Keratinocyte (primary cell): Measurements from ENCODE around the gene PPFIBP2. TPM values are rescaled to one million over a fixed set of nuclear protein-coding genes. Genes with fewer than 3 reads are reported as not detected.

ENCODE experiments used
- DNase-seq: peaks from one replicate; pipeline ENCODE4 v3.0.0-alpha.2; 2011; ENCODE audit warnings: low read depth, missing footprints, low spot score
- FAIRE-seq: peaks from 2 replicates; lab custom pipeline; 2011; peaks lifted over from hg19 to GRCh38; lab: Jason Lieb, UNC
- H2AFZ ChIP-seq: 2 replicates; pipeline ENCODE4 v1.6.0; 2012; ENCODE audit warnings: low read length, control low read depth, inconsistent platforms; ENCODE audit not compliant: control insufficient read depth
- H3K27ac ChIP-seq: 2 replicates; pipeline ENCODE4 v1.5.1; 2011; ENCODE audit warnings: low read length; ENCODE audit not compliant: control insufficient read depth, insufficient read depth
- H3K27me3 ChIP-seq: 3 replicates; pipeline ENCODE4 v1.6.0; 2011; ENCODE audit warnings: low read length; ENCODE audit not compliant: control insufficient read depth, insufficient read depth; ENCODE audit errors: extremely low read depth
- H3K36me3 ChIP-seq, 2 experiments: 2 replicates in 1 of 2; 3 replicates in 1 of 2; pipeline ENCODE4 v1.5.1; 2011; ENCODE audit warnings: low read length in 2 of 2, mild to moderate bottlenecking in 1 of 2; ENCODE audit not compliant: control insufficient read depth in 2 of 2, insufficient read depth in 2 of 2; ENCODE audit errors: extremely low read depth in 1 of 2
- H3K4me1 ChIP-seq: 3 replicates; pipeline ENCODE4 v1.5.1; 2011; ENCODE audit warnings: low read length; ENCODE audit not compliant: control insufficient read depth, insufficient read depth; ENCODE audit errors: extremely low read depth
- H3K4me2 ChIP-seq: 3 replicates; pipeline ENCODE4 v1.6.0; 2011; ENCODE audit warnings: low read depth, low read length; ENCODE audit not compliant: control insufficient read depth, insufficient read depth; ENCODE audit errors: extremely low read depth
- H3K4me3 ChIP-seq, 3 experiments: fragments of 200-600 bp in 1 of 3; sonication (generic) in 1 of 3; 2 replicates in 2 of 3; 3 replicates in 1 of 3; pipeline ENCODE4 v1.5.1; 2011 to 2016; ENCODE audit warnings: low read length in 3 of 3, mild to moderate bottlenecking in 3 of 3, control low read depth in 2 of 3, inconsistent platforms in 1 of 3, low read depth in 1 of 3, mixed read lengths in 1 of 3, mixed run types in 1 of 3, moderate library complexity in 1 of 3; ENCODE audit not compliant: control insufficient read depth in 2 of 3, insufficient read depth in 2 of 3; ENCODE audit errors: extremely low read depth in 1 of 3
- H3K79me2 ChIP-seq: 2 replicates; pipeline ENCODE4 v1.6.0; 2012; ENCODE audit warnings: low read length; ENCODE audit not compliant: control insufficient read depth, insufficient read depth
- H3K9ac ChIP-seq: 3 replicates; pipeline ENCODE4 v1.6.0; 2011; ENCODE audit warnings: low read length; ENCODE audit not compliant: control insufficient read depth, insufficient read depth; ENCODE audit errors: extremely low read depth
- H3K9me1 ChIP-seq: 3 replicates; pipeline ENCODE4 v1.6.0; 2011; ENCODE audit warnings: low read length; ENCODE audit not compliant: control insufficient read depth, insufficient read depth; ENCODE audit errors: extremely low read depth
- H3K9me3 ChIP-seq: 2 replicates; pipeline ENCODE4 v1.5.1; 2012; ENCODE audit warnings: low read depth, low read length; ENCODE audit not compliant: control insufficient read depth
- H4K20me1 ChIP-seq: 3 replicates; pipeline ENCODE4 v1.6.0; 2011; ENCODE audit warnings: low read length; ENCODE audit not compliant: control insufficient read depth, insufficient read depth; ENCODE audit errors: extremely low read depth
- EZH2 ChIP-seq: IDR thresholded peaks from one replicate; pipeline ENCODE4 v1.6.1; 2012; ENCODE audit warnings: inconsistent platforms, mild to moderate bottlenecking, low read length, moderate library complexity
- dilution Hi-C: fragments of 300-500 bp; cut with MboI; formaldehyde crosslinking; loops from one replicate; pipeline ENCODE4 v1.7.0; 2020; ENCODE audit warnings: low sequenced_read_pairs; ENCODE audit not compliant: extremely low pct_ligation_motif_present
- polyA plus RNA-seq, 5 experiments: library from polyadenylated mRNA; depleted of rRNA in 3 of 5; stranded (reverse) in 3 of 5; stranded (forward) in 1 of 5; unstranded in 1 of 5; fragments of >200 nt; gene quantifications; 1 replicate in 1 of 5; 2 replicates in 3 of 5; 3 replicates in 1 of 5; pipeline versions ENCODE4 v1.2.1 to v1.2.3, GENCODE V29; 2011 to 2012; ENCODE audit warnings: missing spikeins in 2 of 5, low read depth in 1 of 5, low replicate concordance in 1 of 5
- TF ChIP-seq, protein P1 (sequence below), 3 experiments: IDR thresholded peaks in 1 of 3; conservative IDR thresholded peaks in 1 of 3; optimal IDR thresholded peaks in 1 of 3; 2 replicates in 2 of 3; 3 replicates in 1 of 3; pipeline versions ENCODE3 to v1.5.1; 2011; ENCODE audit warnings: low read length in 3 of 3, mild to moderate bottlenecking in 3 of 3, moderate library complexity in 2 of 3, control low read depth in 1 of 3, inconsistent platforms in 1 of 3; ENCODE audit not compliant: insufficient read depth in 2 of 3; ENCODE audit errors: extremely low read depth in 1 of 3

The PPFIBP2 gene
- polyA plus RNA-seq, 1 donor (not counting 4 experiments of a cell fraction or from before 2014, with no cell fraction given) = 11.0 TPM

DNA sequence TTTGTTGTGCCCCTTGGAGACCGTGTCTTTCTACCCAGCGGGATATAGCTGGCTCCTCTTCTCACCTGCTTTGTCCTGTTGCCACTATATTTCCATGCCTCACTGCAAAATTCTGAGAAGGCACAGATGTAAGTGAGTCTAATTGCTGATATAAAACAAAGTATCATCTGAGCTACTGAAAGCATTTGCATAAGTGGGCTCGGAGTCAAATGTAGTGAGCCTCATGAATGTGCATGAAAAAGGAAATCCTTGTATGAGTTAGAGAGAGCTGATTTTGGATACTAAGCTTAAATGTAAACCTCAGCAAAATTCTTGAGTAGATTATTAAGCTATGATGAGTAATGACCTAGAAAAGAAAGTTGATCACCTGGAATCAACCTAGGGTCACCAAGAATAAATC, 178.6 kb downstream of the PPFIBP2 start:
- DNase-seq (no peak), FAIRE-seq (no peak)
- Histone ChIP-seq H3K9me1 (no peaks in the 10 kb centered on the region), H3K4me3 (no peak overlapping the region), H4K20me1 (no peaks in the 10 kb centered on the region), H3K27ac (no peak overlapping the region), H3K27me3 (no peaks in the 10 kb centered on the region), H3K9ac (no peak overlapping the region), H2AFZ (no peak overlapping the region), H3K36me3 (no peaks in the 10 kb centered on the region), H3K79me2 (no peaks in the 10 kb centered on the region), H3K4me1 (no peaks in the 10 kb centered on the region), H3K9me3 (no peaks in the 10 kb centered on the region), H3K4me2 (no peak overlapping the region)
- dilution Hi-C loops = no loop called here
- TF ChIP-seq EZH2 = no peak
- TF ChIP-seq, protein P1, sequence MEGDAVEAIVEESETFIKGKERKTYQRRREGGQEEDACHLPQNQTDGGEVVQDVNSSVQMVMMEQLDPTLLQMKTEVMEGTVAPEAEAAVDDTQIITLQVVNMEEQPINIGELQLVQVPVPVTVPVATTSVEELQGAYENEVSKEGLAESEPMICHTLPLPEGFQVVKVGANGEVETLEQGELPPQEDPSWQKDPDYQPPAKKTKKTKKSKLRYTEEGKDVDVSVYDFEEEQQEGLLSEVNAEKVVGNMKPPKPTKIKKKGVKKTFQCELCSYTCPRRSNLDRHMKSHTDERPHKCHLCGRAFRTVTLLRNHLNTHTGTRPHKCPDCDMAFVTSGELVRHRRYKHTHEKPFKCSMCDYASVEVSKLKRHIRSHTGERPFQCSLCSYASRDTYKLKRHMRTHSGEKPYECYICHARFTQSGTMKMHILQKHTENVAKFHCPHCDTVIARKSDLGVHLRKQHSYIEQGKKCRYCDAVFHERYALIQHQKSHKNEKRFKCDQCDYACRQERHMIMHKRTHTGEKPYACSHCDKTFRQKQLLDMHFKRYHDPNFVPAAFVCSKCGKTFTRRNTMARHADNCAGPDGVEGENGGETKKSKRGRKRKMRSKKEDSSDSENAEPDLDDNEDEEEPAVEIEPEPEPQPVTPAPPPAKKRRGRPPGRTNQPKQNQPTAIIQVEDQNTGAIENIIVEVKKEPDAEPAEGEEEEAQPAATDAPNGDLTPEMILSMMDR (optimal IDR thresholded peaks at IDR 0.05 in 1 of 3, IDR thresholded peaks at IDR 0.05 in 1 of 3, conservative IDR thresholded peaks at IDR 0.05 in 1 of 3; ENCODE audit: extremely low read depth in 1 of 3, insufficient read depth in 2 of 3, low read length in 3 of 3) = no peak

DNA sequence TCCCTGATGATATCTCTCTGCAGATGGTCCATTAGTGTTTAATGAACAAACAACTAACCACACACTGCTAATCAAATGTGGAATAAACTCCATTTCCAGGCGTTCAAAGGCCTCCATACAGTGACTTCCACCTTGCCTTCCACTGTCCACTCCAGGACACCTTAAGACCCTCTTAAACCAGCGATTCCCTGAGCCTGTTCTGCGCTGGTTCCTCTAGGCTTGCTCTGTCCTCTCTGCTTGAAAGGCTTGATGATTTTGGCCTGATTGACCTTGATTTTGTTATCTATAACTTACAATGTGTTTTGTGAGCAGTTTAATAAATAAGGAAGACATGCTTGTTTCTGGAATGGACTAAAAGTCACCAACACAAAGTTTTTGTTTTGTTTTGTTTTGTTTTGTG, 180.4 kb downstream of the PPFIBP2 start:
- DNase-seq (no peak), FAIRE-seq (no peak)
- TF ChIP-seq EZH2 = no peak
- TF ChIP-seq, protein P1 (optimal IDR thresholded peaks at IDR 0.05 in 1 of 3, IDR thresholded peaks at IDR 0.05 in 1 of 3, conservative IDR thresholded peaks at IDR 0.05 in 1 of 3; ENCODE audit: extremely low read depth in 1 of 3, insufficient read depth in 2 of 3, low read length in 3 of 3) = no peak
- H3K27me3 ChIP-seq = no peaks in the 10 kb centered on the region
- H3K79me2 ChIP-seq = no peaks in the 10 kb centered on the region
- H3K9me3 ChIP-seq = no peaks in the 10 kb centered on the region
- dilution Hi-C loops = no loop called here
- H2AFZ ChIP-seq = no peak overlapping the region
- H3K9ac ChIP-seq = no peak overlapping the region
- H3K4me2 ChIP-seq = peak overlapping the region; percentile 0
- H4K20me1 ChIP-seq = no peaks in the 10 kb centered on the region
- no peaks in the 10 kb centered on the region for H3K36me3 ChIP-seq
- H3K4me1 ChIP-seq = no peaks in the 10 kb centered on the region
- no peaks in the 10 kb centered on the region for H3K9me1 ChIP-seq
- peak overlapping the region in 1 of 3 experiments; percentile 16 for H3K4me3 ChIP-seq
- H3K27ac ChIP-seq = no peak overlapping the region
